HG03066 (cell line): ENCODE data around the gene NKX2-1.

Source experiments
- ATAC-seq: cut with Tn5 transposase; IDR thresholded peaks from one replicate; pipeline ENCODE4 v1.9.1; 2021; ENCODE audit warnings: low read depth; ENCODE audit not compliant: unreplicated experiment

The NKX2-1 gene

DNA sequence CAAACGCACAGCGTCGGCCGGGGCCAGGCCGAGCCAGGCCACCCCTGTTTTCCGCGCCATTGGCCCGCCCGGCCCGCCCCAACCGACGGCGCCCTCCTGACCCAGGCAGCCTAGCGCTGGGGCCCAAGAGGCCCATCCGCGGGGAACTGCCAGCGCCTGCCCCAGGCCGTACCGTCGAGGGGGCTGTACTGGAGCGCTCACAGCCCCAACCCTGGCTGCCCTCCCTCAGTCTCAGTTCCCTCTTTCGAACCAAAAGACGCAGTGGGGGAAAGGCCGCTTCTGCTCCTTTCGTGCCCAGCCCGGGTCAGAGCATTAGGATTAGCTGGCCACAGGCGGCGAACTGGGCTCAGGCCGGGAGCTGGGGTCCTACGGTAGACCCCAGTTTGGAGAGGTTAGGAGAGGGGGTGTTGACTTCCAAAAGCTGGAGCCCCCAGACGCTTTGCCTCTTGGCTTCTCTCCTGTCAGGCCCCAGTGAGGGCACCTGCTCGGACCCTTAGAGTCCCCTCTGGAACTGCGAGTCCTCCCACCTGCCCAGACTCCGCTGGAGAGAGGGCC lies 1.9 kb downstream of the NKX2-1 start:
- ATAC-seq, result no peak

GRCh38 chr14:36517242-36518030 lies 2.6 kb downstream of the NKX2-1 start:
- no peak for ATAC-seq

GRCh38 chr14:36516719-36517241 lies 3.3 kb downstream of the NKX2-1 start:
- no peak for ATAC-seq

GRCh38 chr14:36515896-36516718 lies 3.9 kb downstream of the NKX2-1 start:
- ATAC-seq, result no peak

DNA sequence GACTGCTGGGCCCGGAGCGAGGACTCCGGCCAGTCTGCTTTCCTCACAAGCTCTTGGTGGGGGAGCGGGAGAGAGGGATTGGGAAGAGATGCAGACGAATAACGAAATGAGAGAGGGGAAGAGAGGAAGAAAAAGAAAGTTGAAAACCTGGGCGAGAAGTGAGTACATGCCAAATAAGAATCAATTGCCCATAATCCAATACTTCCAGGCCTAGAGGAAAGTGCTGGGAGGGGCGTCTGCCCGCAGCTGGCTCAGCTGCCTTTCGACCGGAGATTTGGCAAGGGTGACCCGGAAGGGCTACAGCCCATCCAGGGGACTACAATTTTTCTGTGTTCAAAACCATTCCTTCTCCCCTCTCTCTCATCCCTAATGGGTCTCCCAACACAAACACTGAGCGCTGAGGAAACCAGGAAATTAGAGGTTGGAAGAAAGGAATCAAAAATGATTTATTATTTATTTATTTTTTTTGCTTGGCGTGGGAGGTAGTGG lies 4.9 kb downstream of the NKX2-1 start:
- no peak for ATAC-seq

DNA sequence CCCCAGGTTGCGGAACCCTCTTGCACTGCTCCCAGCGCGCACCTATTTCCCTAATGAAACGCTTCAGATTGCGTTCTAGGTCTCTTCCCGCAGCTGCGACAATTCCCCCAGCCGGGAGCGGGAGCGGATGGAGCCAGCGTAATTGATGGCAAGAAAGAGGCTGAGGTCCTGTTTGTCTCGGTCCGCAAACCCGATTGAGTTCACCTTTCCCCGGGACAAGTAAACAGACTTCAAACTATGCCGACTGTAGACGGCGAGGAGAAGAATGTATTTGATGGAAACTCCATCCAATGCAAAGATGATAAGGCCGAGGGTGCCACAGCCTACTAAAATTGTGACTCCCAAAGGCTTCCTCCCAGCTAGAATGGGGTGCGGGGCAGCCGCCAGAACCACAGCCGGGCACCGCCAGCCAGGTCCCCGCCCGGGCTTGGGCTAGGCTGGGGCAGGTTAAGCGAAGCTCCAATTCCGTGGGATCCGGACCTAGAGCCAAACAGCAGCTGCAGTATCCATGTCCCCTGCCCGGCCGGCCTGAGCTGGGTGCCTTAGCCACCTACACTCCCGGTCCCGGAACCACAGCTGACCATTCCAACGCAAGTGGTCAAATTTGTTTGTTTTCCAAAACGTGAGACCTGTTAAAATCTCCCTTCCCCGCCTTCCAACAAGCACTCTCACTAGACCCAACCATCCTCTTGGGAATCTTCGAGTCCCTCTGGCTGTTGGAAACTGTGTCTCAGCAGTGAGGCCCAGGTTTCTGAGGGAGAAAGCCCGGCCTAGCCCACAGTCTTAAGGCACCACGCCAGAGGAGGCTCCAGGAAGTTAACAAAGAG lies 5.5 kb downstream of the NKX2-1 start:
- no peak for ATAC-seq

- ATAC-seq, result no peak
Observed at GRCh38 chr14:36513451-36514277, 6.4 kb downstream of the NKX2-1 start.

DNA sequence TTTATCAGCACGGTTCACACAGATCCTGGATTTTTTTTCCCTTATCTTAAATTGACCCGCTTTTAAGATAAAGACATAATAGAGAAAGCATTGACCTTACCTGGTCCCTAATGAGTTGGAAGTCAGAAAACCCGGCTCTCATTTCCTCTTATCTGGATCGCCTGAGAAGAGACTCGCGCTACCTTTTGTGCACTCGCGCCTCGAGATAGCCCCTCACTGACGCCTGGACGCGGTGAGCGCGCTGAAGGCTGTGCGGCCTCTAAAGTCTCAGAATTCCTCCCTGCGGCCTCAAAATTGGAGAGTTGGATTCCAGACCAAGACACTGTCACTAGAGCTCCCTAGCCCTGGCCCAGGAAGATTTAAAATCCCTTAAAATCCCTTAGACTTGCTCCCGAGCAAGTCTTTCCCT lies 7.0 kb downstream of the NKX2-1 start:
- ATAC-seq, result no peak

- ATAC-seq, result no peak
Observed at GRCh38 chr14:36512585-36513003, 7.4 kb downstream of the NKX2-1 start.

DNA sequence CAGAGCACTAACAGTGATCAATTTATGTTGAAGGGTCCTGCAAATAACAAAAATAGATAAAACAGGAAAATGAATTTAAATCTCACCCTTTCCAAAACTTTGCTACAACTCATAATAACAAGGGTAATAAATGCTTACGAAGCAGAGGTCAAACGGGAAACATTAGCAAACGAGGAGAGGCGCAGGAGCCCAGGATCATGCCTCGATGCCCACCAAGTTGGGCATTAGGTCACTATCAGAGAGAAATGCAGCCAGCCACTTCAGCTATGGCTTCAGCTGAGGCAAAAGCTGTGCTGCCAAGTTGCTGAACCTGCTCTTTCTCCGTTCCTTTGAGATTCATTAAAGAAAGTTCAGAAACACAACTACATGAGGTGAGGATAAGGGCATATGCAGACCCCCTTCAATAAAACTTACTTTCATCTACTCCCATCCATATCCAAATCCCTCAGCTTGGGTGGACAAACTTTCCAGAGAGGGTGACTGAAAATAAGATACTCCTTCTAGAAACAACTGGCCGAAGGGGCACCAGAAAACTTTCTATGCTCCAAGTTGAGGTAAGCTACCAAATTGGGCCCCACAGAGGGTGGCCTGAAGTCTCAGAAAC lies 7.9 kb downstream of the NKX2-1 start:
- ATAC-seq, result no peak

GRCh38 chr14:36510874-36511273 lies 9.2 kb downstream of the NKX2-1 start:
- ATAC-seq, result no peak

DNA sequence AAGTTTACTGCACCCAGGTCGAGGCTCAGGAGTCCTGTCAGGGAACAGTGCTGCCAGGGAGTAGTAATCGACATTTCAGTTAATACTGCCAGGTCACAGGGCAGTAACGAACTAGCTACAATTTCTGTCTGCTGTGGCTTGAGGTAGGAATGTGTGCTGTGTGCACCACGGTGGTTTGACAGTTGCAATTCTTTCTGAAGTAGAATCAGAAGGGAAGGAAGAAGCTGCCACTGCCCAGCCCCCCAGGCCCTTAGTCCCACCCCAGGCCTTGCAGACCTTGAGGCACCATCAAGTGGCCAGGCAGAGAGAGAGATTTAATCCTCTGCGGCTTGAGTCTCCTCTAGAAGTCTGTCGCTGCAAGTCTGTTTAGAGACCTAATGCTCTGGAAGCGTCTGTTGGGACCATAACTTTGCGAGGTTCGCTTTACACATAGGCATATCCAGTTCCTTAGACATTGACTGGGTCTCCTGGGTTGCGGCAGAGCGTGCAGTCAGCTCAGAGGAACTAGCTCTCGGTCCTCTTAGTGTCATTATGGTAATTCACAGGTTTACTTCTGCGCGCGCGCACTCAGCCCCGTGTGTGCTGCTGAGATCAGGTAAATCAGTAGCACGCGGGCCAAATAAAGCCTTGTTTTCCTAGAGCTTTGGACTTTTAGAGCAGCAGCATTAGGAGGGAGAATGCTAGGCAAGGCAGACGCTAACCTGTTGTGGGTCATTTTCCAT lies 9.8 kb downstream of the NKX2-1 start:
- no peak for ATAC-seq

DNA sequence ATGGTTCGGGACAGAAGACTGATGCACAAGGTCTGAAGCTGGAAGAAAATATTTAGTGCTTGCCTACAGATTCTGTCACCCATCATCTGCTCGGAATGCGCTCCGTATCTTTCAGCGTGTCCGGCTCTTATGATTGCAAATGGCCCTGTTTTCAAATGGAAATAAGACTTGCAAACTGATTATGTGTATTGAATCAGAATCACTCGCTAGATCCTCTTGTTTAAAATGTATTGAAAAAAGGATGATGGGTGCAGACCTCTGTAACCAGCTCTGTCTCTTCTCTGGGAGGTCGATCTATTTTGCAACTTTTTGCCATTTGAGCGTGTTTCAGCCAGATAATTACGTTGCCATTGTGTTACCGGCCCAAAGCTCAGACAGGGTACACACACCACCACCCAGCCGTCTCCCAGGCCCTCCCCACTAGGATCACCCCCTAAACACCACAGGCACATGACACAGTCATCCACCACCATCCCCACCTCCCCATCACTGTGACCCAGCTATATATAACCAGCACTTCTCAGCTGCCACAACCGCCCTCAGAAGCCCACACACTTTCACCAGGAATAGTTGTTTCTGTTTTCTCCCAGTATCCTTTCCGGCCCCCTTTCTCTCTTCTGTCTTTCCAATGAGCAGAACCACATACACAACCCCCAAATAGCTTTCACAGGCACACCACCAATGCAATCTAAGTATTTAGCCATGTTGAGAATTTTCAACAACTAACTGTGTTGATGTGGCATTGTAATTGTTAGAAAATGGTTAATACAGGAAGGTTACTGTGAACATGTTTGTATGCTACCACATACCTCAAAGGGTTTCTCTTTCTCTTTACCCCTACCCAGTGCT lies 10.7 kb downstream of the NKX2-1 start:
- ATAC-seq, result no peak

GRCh38 chr14:36508418-36509068 lies 11.5 kb downstream of the NKX2-1 start:
- no peak for ATAC-seq

GRCh38 chr14:36507847-36508417 lies 12.1 kb downstream of the NKX2-1 start:
- no peak for ATAC-seq

- no peak for ATAC-seq
Observed at GRCh38 chr14:36506732-36507614, 13.1 kb downstream of the NKX2-1 start.
